Activated CD8-positive, alpha-beta memory T cell treated with anti-CD3 and anti-CD28 coated beads, Interleukin-2, amount 10 ng/mL, durations not matched to agents 7 days and 5 days (primary cell): ENCODE measurements around the gene EXD3. TPM values are rescaled to one million over a fixed set of nuclear protein-coding genes. Genes with fewer than 3 reads are reported as not detected.

Experiments
- ATAC-seq: fragments of 150-1000 bp; cut with Tn5 transposase; one replicate; pipeline ENCODE4 v1.10.0; 2021; ENCODE audit warnings: moderate library complexity
- CTCF ChIA-PET: fragments of 350-600 bp; sonication (Branson Sonifier 250); formaldehyde crosslinking; loops from one replicate; lab custom pipeline; 2021; ENCODE audit warnings: antibody characterized with exemption; lab: Charles Lee
- DNase-seq: peaks from one replicate; pipeline ENCODE4 v3.0.0-alpha.2; 2020
- H3K27ac Mint-ChIP-seq: one replicate; pipeline ENCODE4 v1.8.0; 2021; ENCODE audit warnings: mild to moderate bottlenecking, mixed read lengths
- H3K27me3 Mint-ChIP-seq: one replicate; pipeline ENCODE4 v1.8.0; 2021; ENCODE audit warnings: mixed read lengths
- H3K36me3 Mint-ChIP-seq: one replicate; pipeline ENCODE4 v1.8.0; 2021; ENCODE audit warnings: mild to moderate bottlenecking, mixed read lengths
- H3K4me1 Mint-ChIP-seq: one replicate; pipeline ENCODE4 v1.8.0; 2021; ENCODE audit warnings: mixed read lengths
- H3K4me3 Mint-ChIP-seq: one replicate; pipeline ENCODE4 v1.8.0; 2021; ENCODE audit warnings: mild to moderate bottlenecking, moderate library complexity, mixed read lengths
- H3K9me3 Mint-ChIP-seq: one replicate; pipeline ENCODE4 v1.8.0; 2022; ENCODE audit warnings: low read depth, mixed read lengths
- total RNA-seq, 2 experiments: library from RNA; stranded (reverse); gene quantifications; one replicate each; pipeline ENCODE4 v1.2.3, GENCODE V29; 2021

The EXD3 gene
- total RNA-seq, 2 experiments from 2014 or later: 9.2 to 19.8 TPM

GRCh38 chr9:137370865-137371520, 52.0 kb downstream of the EXD3 start:
- Mint-ChIP-seq H3K36me3 (no peaks in the 10 kb centered on the region), H3K9me3 (no peaks in the 10 kb centered on the region), H3K4me1 (no peaks in the 10 kb centered on the region), H3K27ac (no peak overlapping the region), H3K27me3 (no peaks in the 10 kb centered on the region), H3K4me3 (no peak overlapping the region)
- ATAC-seq: no peak
- no peak for DNase-seq
- CTCF ChIA-PET: no interaction called here

GRCh38 chr9:137369911-137370764, 52.8 kb downstream of the EXD3 start:
- ATAC-seq (no peak), DNase-seq (no peak)
- CTCF ChIA-PET: no interaction called here
- H3K36me3 Mint-ChIP-seq: no peaks in the 10 kb centered on the region
- no peak overlapping the region for H3K4me3 Mint-ChIP-seq
- H3K27ac Mint-ChIP-seq: no peak overlapping the region
- H3K9me3 Mint-ChIP-seq: peaks cover 5% of the 10 kb centered on the region
- no peaks in the 10 kb centered on the region for H3K4me1 Mint-ChIP-seq
- H3K27me3 Mint-ChIP-seq: no peaks in the 10 kb centered on the region

- CTCF ChIA-PET: no interaction called here
- H3K4me3 Mint-ChIP-seq: no peak overlapping the region
- ATAC-seq (no peak), DNase-seq (no peak)
- no peaks in the 10 kb centered on the region for H3K27me3 Mint-ChIP-seq
- no peaks in the 10 kb centered on the region for H3K36me3 Mint-ChIP-seq
- peaks cover 5% of the 10 kb centered on the region for H3K9me3 Mint-ChIP-seq
- H3K4me1 Mint-ChIP-seq: no peaks in the 10 kb centered on the region
- H3K27ac Mint-ChIP-seq: no peak overlapping the region
These were observed 53.7 kb downstream of the EXD3 start for GRCh38 chr9:137369061-137369787.

- Mint-ChIP-seq H3K27me3 (no peaks in the 10 kb centered on the region), H3K9me3 (peaks cover 8% of the 10 kb centered on the region), H3K36me3 (no peaks in the 10 kb centered on the region), H3K4me1 (no peaks in the 10 kb centered on the region), H3K27ac (no peak overlapping the region), H3K4me3 (no peak overlapping the region)
- no peak for ATAC-seq
- CTCF ChIA-PET: no interaction called here
- DNase-seq: no peak
These were observed 54.4 kb downstream of the EXD3 start for GRCh38 chr9:137368431-137369035.

- H3K4me1 Mint-ChIP-seq: no peaks in the 10 kb centered on the region
These were observed 55.2 kb downstream of the EXD3 start for GRCh38 chr9:137367506-137368430.

GRCh38 chr9:137366891-137367381, 56.0 kb downstream of the EXD3 start:
- H3K4me1 Mint-ChIP-seq: no peaks in the 10 kb centered on the region
- ATAC-seq: no peak
- H3K27ac Mint-ChIP-seq: no peak overlapping the region
- CTCF ChIA-PET: no interaction called here
- H3K4me3 Mint-ChIP-seq: no peak overlapping the region
- no peaks in the 10 kb centered on the region for H3K36me3 Mint-ChIP-seq
- no peaks in the 10 kb centered on the region for H3K27me3 Mint-ChIP-seq
- H3K9me3 Mint-ChIP-seq: peaks cover 8% of the 10 kb centered on the region
- DNase-seq: no peak

More at GRCh38 chr9:137367506-137368430, 55.2 kb downstream of the EXD3 start:
- Mint-ChIP-seq H3K27ac (no peak overlapping the region), H3K27me3 (no peaks in the 10 kb centered on the region), H3K36me3 (no peaks in the 10 kb centered on the region), H3K9me3 (peaks cover 8% of the 10 kb centered on the region), H3K4me3 (no peak overlapping the region)
- ATAC-seq (no peak), DNase-seq (no peak)
- CTCF ChIA-PET: no interaction called here

- CTCF ChIA-PET: no interaction called here
- no peaks in the 10 kb centered on the region for H3K4me1 Mint-ChIP-seq
- H3K27ac Mint-ChIP-seq: no peak overlapping the region
- ATAC-seq: no peak
- no peaks in the 10 kb centered on the region for H3K27me3 Mint-ChIP-seq
- no peak overlapping the region for H3K4me3 Mint-ChIP-seq
- no peak for DNase-seq
- peaks cover 8% of the 10 kb centered on the region for H3K9me3 Mint-ChIP-seq
- H3K36me3 Mint-ChIP-seq: no peaks in the 10 kb centered on the region
These were observed 56.5 kb downstream of the EXD3 start for GRCh38 chr9:137366445-137366810.

GRCh38 chr9:137365552-137366444, 57.2 kb downstream of the EXD3 start:
- no peak for ATAC-seq
- H3K27me3 Mint-ChIP-seq: no peaks in the 10 kb centered on the region
- H3K4me3 Mint-ChIP-seq: no peak overlapping the region
- H3K4me1 Mint-ChIP-seq: no peaks in the 10 kb centered on the region
- H3K27ac Mint-ChIP-seq: no peak overlapping the region
- DNase-seq: no peak
- no peaks in the 10 kb centered on the region for H3K36me3 Mint-ChIP-seq
- CTCF ChIA-PET: no interaction called here
- peaks cover 8% of the 10 kb centered on the region for H3K9me3 Mint-ChIP-seq

- no peak overlapping the region for H3K4me3 Mint-ChIP-seq
- no peaks in the 10 kb centered on the region for H3K27me3 Mint-ChIP-seq
- no peak overlapping the region for H3K27ac Mint-ChIP-seq
- H3K9me3 Mint-ChIP-seq: peaks cover 8% of the 10 kb centered on the region
- no peaks in the 10 kb centered on the region for H3K36me3 Mint-ChIP-seq
- no peak for ATAC-seq
- no peak for DNase-seq
- CTCF ChIA-PET: no interaction called here
- H3K4me1 Mint-ChIP-seq: no peaks in the 10 kb centered on the region
These were observed 57.9 kb downstream of the EXD3 start for GRCh38 chr9:137365056-137365455.

- Mint-ChIP-seq H3K4me3 (no peak overlapping the region), H3K27me3 (no peaks in the 10 kb centered on the region), H3K36me3 (peaks cover 3% of the 10 kb centered on the region), H3K4me1 (no peaks in the 10 kb centered on the region), H3K9me3 (peaks cover 12% of the 10 kb centered on the region), H3K27ac (no peak overlapping the region)
- CTCF ChIA-PET: no interaction called here
- ATAC-seq (no peak), DNase-seq (no peak)
These were observed 63.1 kb downstream of the EXD3 start for GRCh38 chr9:137359850-137360249.

- CTCF ChIA-PET: no interaction called here
- Mint-ChIP-seq H3K9me3 (peaks cover 10% of the 10 kb centered on the region), H3K27me3 (no peaks in the 10 kb centered on the region), H3K4me1 (no peaks in the 10 kb centered on the region), H3K27ac (no peak overlapping the region), H3K36me3 (peaks cover 3% of the 10 kb centered on the region), H3K4me3 (no peak overlapping the region)
- DNase-seq (no peak), ATAC-seq (no peak)
These were observed 64.8 kb downstream of the EXD3 start for GRCh38 chr9:137358126-137358525.

GRCh38 chr9:137357166-137357565, 65.8 kb downstream of the EXD3 start:
- CTCF ChIA-PET: no interaction called here
- Mint-ChIP-seq H3K36me3 (peaks cover 3% of the 10 kb centered on the region), H3K4me3 (no peak overlapping the region), H3K9me3 (peaks cover 10% of the 10 kb centered on the region), H3K4me1 (no peaks in the 10 kb centered on the region), H3K27me3 (no peaks in the 10 kb centered on the region), H3K27ac (no peak overlapping the region)
- ATAC-seq (no peak), DNase-seq (no peak)
